WTC11 (cell line): Measurements from ENCODE around the gene C5AR1.
"Not testable (repeated sequence)": the region's sequence is repeated elsewhere in the genome, so short reads cannot be mapped to it uniquely, and the experiment has no call there.

ENCODE experiments used
- FOXJ3 ChIP-seq: sonication (generic); formaldehyde crosslinking; IDR thresholded peaks from 2 replicates; pipeline ENCODE4 v1.9.0; 2021; ENCODE audit warnings: missing genetic modification reagents, mild to moderate bottlenecking, borderline replicate concordance
- NR3C1 ChIP-seq: sonication (generic); formaldehyde crosslinking; conservative IDR thresholded peaks from 2 replicates; pipeline ENCODE4 v1.8.1; 2023; ENCODE audit warnings: low read depth, mild to moderate bottlenecking, missing genetic modification reagents
- SP1 ChIP-seq: sonication (generic); formaldehyde crosslinking; conservative IDR thresholded peaks from 2 replicates; pipeline ENCODE4 v1.8.1; 2022; ENCODE audit warnings: missing genetic modification reagents
- ZNF232 ChIP-seq: sonication (generic); formaldehyde crosslinking; IDR thresholded peaks from 2 replicates; pipeline ENCODE4 v1.8.0; 2022; ENCODE audit warnings: mild to moderate bottlenecking, missing genetic modification reagents
- ZNF416 ChIP-seq: fragments of 250-450 bp; sonication (Bioruptor Pico); IDR thresholded peaks from 2 replicates; pipeline ENCODE4 v1.9.0; 2021; ENCODE audit warnings: mild to moderate bottlenecking, inconsistent platforms
- TF ChIP-seq, protein P1 (sequence below): sonication (generic); formaldehyde crosslinking; IDR thresholded peaks from 2 replicates; pipeline ENCODE4 v1.8.1; 2023; ENCODE audit warnings: mild to moderate bottlenecking, missing genetic modification reagents
- TF ChIP-seq, protein P2 (sequence below): fragments of 200-600 bp; IDR thresholded peaks from 2 replicates; pipeline ENCODE4 v1.8.0; 2022; ENCODE audit warnings: antibody characterized with exemption
- TF ChIP-seq, protein P3 (sequence below): sonication (generic); formaldehyde crosslinking; IDR thresholded peaks from 2 replicates; pipeline ENCODE4 v1.8.0; 2022; ENCODE audit warnings: mild to moderate bottlenecking, missing genetic modification reagents

DNA sequence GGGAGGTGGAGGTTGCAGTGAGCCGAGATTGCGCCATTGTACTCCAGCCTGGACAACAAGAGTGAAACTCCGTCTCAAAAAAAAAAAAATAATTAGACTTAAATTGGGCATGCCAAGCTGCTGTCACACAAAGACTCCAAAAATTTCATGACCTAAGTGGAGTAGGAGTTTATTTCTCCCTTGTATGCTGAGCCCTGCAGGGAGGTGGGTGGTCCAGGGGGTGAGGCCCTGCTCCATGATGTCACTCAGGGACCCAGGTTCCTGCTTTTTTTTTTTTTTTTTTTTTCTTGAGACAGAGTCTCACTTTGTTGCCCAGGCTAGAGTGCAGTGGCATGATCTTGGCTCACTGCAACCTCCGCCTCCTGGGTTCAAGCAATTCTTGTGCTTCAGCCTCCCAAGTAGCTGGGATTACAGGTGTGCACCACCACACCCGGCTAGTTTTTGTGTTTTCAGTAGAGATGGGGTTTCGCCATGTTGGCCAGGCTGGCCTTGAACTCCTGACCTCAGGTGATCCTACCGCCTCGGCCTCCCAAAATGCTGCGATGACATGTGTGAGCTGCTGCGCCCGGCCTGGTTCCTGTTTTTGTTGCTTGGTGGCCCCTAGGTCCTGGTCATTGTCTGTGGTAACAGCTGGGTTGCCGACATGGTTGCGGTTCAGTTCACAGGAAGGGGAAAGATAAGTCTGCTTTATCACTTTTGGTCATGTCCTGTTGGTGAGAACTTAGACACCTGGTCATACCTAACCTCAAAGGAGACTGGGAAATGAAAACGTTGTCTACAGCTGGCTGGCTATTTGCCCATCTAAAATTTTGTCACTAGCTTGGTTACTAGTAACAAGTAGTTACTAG, 47.5 kb upstream of the C5AR1 start:
- not testable (repeated sequence) for TF ChIP-seq ZNF416 (CRISPR knock-in tag); ZNF232 (CRISPR knock-in tag); FOXJ3; NR3C1; SP1
- TF ChIP-seq, protein P1, sequence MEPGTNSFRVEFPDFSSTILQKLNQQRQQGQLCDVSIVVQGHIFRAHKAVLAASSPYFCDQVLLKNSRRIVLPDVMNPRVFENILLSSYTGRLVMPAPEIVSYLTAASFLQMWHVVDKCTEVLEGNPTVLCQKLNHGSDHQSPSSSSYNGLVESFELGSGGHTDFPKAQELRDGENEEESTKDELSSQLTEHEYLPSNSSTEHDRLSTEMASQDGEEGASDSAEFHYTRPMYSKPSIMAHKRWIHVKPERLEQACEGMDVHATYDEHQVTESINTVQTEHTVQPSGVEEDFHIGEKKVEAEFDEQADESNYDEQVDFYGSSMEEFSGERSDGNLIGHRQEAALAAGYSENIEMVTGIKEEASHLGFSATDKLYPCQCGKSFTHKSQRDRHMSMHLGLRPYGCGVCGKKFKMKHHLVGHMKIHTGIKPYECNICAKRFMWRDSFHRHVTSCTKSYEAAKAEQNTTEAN: not testable (repeated sequence)
- TF ChIP-seq, protein P2, sequence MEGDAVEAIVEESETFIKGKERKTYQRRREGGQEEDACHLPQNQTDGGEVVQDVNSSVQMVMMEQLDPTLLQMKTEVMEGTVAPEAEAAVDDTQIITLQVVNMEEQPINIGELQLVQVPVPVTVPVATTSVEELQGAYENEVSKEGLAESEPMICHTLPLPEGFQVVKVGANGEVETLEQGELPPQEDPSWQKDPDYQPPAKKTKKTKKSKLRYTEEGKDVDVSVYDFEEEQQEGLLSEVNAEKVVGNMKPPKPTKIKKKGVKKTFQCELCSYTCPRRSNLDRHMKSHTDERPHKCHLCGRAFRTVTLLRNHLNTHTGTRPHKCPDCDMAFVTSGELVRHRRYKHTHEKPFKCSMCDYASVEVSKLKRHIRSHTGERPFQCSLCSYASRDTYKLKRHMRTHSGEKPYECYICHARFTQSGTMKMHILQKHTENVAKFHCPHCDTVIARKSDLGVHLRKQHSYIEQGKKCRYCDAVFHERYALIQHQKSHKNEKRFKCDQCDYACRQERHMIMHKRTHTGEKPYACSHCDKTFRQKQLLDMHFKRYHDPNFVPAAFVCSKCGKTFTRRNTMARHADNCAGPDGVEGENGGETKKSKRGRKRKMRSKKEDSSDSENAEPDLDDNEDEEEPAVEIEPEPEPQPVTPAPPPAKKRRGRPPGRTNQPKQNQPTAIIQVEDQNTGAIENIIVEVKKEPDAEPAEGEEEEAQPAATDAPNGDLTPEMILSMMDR: not testable (repeated sequence)
- TF ChIP-seq, protein P3, sequence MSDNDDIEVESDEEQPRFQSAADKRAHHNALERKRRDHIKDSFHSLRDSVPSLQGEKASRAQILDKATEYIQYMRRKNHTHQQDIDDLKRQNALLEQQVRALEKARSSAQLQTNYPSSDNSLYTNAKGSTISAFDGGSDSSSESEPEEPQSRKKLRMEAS (CRISPR knock-in tag): not testable (repeated sequence)
